Hematopoietic multipotent progenitor cell treated with erythropoietin and hydrocortisone succinate and interleukin-3 and kit ligand, for 17 days (in vitro differentiated cells): Measurements from ENCODE around the gene STIM1.
A peak's percentile ranks its signal among the peaks of the same experiment; 100 is the strongest.

ENCODE experiments used
- DNase-seq: peaks from one replicate; pipeline ENCODE4 v3.0.0-alpha.2; 2015; ENCODE audit warnings: low spot score

The STIM1 gene

GRCh38 chr11:4071325-4071724, 215.9 kb downstream of the STIM1 start:
- DNase-seq: no peak

- no peak for DNase-seq
Measured at GRCh38 chr11:4071914-4072313, 216.4 kb downstream of the STIM1 start.

DNA sequence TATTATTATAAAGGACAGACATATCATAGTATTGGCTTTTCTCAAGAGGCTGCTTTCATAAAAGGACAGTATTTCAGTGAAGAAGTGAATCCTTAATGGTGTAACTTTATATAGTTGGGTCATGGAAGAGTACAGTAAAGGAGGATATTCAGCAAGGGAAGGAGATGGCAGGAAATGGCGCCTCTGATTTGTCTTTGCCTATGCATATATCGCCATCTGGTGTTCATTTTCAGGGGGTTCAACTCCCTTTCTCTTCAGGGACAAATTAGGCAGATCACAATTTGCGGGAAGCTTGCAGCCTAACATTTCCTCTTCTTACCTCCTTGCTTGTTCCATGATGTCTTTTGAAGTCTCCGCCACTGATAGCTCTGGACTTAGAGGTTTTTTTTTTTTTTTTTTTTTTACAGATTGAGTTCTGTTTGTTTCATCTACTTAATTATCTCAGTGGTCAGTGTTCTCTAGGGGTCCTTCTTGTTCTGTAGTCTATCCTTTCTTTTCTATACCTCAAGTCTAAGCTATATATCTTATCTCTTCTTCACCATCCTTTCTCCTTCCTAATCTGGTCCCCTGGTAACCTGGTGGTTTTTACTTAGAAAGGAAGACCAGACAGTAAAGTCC, 217.3 kb downstream of the STIM1 start:
- peak; percentile 84 for DNase-seq

- no peak for DNase-seq
Measured at GRCh38 chr11:4074266-4074665, 218.8 kb downstream of the STIM1 start.

DNA sequence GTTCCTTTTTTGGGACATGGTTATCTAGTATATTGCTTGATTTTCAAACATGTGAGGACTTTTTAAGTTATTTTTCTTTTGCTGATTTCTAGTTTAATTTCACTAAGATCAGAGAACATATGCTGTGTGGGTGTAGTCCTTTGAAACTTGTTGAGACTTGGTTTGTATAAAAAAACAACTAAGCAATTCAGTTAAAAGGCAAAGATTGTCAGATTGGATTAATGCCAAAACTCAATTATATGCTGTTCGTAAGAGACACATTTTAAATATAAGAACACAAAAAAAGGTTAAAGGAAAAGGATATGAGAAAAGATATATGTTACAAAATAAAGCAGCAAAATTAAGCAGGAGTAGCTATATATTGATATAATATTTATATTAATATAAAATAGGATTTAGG, 221.3 kb downstream of the STIM1 start:
- DNase-seq: no peak

DNA sequence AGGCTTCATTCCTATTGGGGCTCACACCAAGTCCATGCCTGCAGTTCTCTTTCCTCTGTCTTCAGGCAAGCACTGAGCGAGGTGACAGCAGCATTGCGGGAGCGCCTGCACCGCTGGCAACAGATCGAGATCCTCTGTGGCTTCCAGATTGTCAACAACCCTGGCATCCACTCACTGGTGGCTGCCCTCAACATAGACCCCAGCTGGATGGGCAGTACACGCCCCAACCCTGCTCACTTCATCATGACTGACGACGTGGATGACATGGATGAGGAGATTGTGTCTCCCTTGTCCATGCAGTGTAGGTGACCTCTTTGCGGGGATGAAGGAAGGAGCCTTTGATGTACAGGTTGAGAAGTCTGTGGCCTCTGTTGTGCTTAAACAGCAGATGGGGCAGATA, 227.7 kb downstream of the STIM1 start:
- no peak for DNase-seq

- DNase-seq: no peak
Measured at GRCh38 chr11:4084406-4085125, 229.1 kb downstream of the STIM1 start.

DNA sequence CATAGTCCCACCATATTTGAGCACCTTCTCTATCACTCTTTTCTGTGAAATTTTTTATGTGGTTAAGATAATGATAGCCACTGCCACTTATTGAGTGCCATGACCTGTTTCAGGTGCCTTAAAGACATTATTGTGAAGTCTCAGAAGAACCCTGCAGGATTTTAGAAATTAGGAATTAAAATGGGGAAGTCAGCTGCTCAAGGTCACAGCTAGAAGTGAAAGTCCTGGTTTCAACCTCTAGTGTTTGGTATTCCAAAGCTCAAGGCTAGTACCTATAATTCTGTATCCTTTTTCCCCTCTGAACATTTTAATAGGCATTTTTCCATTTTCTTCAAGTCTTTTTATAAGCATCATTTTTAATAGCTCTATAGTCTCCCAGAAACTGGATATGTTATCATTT, 230.1 kb downstream of the STIM1 start:
- DNase-seq: no peak

DNA sequence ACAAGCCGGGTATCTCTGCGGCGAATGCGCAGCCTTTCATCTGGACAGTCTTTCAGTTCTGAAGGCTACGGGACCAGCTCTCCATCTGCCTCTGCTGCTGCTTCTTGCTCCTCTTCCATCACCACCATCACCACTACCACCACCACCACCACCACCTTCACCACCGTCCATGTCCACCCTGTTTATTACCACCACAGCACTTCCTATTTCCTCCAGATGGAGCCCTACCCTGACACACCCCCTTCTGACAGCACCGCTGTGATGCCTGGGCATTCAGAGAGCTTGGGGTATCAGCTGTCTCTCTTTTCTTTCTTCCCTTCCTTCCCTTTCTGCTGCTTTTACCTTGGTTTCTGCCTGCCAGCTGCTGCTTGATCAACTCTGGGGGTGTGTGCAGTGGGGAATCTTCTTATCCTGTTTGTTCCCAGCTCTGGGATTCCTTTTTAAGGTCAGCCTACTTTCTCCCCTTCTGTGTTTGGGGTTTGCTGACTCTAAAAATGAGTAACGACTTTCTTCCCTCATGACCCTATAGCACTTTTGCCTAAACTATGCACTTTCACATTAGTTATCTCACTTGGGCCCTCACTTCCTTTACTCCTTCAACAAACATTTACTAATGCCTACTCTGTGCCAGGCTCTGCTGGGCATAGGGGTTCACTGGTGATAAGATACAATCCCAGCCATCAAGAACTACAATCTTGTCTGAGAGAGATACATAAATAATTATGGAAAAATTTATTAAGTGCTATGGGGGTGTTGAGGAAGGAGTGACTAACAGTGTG, 231.3 kb downstream of the STIM1 start:
- DNase-seq: no peak

GRCh38 chr11:4087551-4087950, 232.1 kb downstream of the STIM1 start:
- DNase-seq: no peak

DNA sequence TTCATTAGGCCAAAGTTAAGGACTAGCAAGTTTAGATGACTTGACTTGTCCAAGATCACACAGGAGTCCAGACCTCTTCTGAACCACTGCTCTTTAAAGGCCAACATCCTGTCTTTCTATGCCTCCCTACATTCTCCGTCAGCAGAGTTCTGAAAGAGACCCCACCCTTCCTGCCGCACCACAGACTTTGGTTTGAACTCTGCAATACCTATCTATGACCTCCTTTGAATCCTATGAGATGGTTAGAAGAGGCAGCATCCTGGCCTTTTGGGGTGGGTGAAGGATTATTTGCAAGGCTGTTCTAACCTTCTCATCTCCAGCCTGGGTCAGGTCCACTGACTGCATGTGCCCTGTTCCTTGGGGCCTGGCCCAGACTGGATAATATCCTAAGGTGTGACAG, 234.8 kb downstream of the STIM1 start:
- DNase-seq: no peak

DNA sequence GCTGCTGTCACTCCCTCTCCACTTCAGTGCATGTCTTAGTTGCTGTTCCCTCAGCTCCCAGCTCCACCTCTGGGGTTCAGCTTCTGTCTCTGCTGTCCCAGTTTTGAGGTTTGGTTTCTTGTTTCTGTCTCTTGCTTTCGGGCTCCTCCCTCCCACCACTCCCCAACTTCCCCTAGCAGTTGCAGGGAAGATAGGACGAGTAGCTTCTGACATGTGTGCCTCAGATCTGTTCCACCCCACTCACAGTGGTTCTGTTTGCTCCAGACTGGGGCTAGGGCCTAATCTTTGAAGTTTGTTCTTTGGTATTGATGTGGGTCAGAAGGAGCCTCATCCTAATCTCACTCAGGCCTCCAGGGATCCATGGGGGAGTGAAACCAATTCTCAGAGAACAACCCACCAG, 236.6 kb downstream of the STIM1 start:
- DNase-seq: peak; percentile 64

DNA sequence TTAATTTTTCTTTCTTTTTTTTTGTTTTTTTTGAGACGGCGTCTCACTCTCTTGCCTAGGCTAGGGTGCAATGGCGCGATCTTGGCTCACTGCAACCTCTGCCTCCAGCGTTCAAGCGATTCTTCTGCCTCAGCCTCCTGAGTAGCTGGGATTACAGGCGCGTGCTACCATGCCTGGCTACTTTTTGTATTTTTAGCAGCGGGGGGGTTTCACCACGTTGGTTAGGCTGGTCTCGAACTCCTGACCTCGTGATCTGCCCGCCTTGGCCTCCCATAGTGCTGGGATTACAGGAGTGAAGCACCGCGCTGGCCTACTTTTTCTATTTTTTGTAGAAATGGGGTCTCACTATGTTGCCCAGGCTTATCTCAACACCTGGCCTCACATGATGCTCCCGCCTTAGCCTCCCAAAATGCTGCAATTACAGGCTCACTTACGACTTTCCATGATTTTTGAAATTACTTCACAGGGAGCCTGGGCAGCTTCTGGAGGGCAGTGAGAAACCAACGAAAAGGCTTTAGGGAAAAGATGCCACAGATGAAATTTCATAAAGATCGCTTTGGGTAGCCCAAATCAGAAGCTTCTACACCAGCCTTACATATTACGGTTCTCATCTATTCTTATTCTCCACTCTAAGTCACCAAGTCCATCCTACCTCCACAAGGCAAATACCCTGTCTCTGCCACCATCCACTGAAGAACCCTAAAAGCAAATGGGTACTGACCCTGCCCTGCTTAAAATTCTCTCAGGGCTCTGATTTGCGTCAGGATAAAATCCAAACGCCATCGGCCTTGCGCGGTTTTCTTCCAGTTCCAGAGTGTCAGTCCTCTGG, 238.3 kb downstream of the STIM1 start:
- DNase-seq: no peak

DNA sequence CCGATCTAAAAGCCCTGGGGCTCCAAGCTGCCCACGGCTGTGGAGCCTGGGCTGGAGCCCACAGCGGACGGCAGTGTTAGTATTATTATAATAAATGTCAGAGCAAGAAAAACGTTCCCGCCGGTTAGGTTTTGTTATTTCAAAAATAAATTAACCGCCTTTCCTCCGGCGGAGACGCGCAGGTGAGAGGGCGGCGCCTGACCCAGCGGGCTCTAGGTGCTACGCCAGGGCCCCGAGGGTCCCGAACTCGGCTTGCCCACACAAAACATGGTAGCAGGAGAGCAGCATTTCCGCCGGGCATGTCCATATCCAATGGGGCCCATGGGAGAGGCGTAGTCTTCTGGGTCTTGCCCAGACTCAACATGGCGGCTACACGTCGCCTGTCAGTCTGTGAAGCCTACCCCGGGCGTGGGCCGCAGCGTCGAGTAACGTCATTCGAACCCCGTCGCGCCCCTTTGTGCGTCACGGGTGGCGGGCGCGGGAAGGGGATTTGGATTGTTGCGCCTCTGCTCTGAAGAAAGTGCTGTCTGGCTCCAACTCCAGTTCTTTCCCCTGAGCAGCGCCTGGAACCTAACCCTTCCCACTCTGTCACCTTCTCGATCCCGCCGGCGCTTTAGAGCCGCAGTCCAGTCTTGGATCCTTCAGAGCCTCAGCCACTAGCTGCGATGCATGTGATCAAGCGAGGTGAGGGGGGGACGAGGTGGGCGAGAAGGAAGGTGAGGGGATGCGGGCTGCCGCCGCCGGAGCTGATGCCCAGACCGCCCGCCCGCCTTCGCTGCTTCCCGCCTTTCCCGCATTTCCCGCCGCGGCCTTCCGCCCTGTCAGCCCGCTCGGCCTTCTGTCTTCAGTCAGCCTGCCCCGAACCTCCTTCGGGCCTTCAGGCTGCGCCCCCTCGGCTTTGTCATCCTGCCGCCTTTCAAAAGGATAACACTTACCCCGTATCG, 239.2 kb downstream of the STIM1 start, which contains the start of gene RRM1:
Gene RRM1, plus strand, starts transcription at position 452 of the 944 bp plus-strand sequence. Its CDS starts 214 bp downstream, at position 666.
- peak; percentile 88 for DNase-seq

DNA sequence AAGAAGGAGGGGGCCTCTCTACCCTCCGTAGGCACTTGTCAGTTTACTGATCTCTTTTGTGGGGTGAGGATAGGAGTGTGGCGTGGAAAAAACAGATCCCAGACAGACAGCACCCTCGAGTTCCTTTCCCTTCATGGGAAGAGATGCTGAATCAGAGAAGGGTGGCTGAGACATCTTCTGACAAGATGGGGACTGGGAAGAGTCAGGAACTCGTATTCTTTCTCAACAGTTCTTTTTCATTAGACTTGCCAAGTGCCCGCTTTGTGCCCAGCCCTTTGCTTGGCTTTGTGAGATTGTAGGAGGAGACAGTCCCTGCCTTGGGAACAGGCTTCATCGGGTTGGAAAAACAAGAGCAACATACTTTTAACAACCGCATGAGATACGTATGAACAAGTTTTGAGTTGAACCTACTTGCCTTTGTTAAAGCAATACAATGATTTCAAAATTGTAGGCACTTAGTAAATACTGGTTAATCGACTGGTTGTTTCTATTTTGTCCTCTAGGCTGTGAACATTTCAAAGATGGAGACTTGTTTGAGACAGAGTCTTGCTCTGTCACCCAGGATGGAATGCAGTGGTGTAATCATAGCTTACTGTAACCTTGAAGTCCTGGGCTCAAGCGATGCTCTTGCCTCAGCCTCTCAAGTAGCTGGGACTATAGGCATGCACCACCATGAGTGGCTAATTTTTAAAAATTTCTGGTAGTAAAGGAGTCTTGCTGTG, 240.2 kb downstream of the STIM1 start:
- DNase-seq: peak; percentile 29

- no peak for DNase-seq
Measured at GRCh38 chr11:4098026-4098621, 242.7 kb downstream of the STIM1 start.

GRCh38 chr11:4102711-4103110, 247.2 kb downstream of the STIM1 start:
- no peak for DNase-seq

DNA sequence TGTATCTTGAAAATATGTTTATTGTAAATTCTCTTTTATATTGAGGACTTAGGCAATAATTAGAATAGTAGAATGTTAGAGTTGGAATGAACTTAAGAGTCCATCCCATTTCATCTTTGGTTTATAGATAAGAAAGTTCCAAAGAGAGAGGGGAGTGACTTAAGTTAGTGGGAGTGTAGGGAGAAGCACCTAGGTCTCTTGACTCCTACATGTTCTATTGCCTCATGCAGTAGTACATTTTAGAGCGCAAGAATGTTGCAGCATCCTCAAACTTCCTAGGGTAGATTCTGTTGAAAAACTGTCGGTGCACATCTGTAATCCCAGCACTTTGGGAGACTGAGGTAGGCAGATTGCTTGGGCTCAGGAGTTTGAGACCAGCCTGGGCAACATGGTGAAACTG, 247.8 kb downstream of the STIM1 start:
- no peak for DNase-seq

DNA sequence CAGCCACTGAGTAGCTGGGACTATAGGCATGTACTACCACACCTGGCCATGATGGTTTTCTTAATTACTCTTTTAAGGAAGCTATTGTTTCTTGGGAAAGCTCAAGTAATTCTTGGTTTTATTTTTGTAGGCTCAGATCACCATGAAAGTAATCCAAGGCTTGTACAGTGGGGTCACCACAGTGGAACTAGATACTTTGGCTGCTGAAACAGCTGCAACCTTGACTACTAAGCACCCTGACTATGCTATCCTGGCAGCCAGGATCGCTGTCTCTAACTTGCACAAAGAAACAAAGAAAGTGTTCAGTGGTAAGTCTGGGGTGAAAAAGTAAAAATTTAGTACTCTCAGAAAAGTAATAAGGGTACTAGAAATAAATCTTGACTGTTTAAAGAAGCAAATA, 250.5 kb downstream of the STIM1 start:
- no peak for DNase-seq

GRCh38 chr11:4111834-4112233, 256.4 kb downstream of the STIM1 start:
- DNase-seq: no peak
